GM12891 (cell line): ENCODE data around the gene WHAMM.

Experiments used
- POLR2A ChIP-seq: IDR thresholded peaks from 2 replicates; pipeline ENCODE4 v1.6.1; 2011; ENCODE audit warnings: low read depth, low read length, control low read depth
- TAF1 ChIP-seq: IDR thresholded peaks from 2 replicates; pipeline ENCODE4 v1.6.1; 2011; ENCODE audit warnings: low read depth, low read length, control low read depth

DNA sequence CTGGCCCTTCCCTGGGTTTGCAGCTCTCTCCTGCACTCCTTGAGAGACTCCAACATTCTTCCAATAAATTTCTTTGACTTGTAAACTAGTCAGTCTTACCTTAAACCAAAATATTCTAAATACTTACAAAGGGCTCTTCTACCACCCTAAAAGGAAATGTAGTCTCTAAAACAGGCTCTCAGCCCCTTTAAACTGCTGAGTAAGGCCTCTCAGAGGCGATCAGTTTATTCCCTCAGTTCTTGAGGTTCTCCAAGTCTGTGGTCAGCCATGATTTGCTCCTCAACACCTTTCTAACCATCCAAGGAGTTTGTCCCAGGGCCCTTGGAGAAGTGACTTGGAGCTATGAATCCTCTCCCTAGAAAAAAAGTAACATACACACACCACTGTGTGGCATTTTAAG is 64.8 kb downstream of the WHAMM start:
- no peak for TF ChIP-seq TAF1
- TF ChIP-seq POLR2A = no peak
